HG03097 (cell line): ENCODE data around the gene GJA10.
"Not testable (repeated sequence)": the region's sequence is repeated elsewhere in the genome, so short reads cannot be mapped to it uniquely, and the experiment has no call there.

ENCODE experiments used
- ATAC-seq: cut with Tn5 transposase; IDR thresholded peaks from one replicate; pipeline ENCODE4 v1.9.1; 2021; ENCODE audit not compliant: unreplicated experiment, low FRiP score

Gene GJA10

GRCh38 chr6:89894169-89894568 is at the start of gene GJA10:
TSS of gene GJA10 (plus strand) at chr6:89894469. CDS start at chr6:89894469, 0 bp downstream.
- no peak for ATAC-seq

GRCh38 chr6:89847513-89847912 is 46.8 kb upstream of the GJA10 start:
- not testable (repeated sequence) for ATAC-seq

GRCh38 chr6:89853068-89853467 is 41.2 kb upstream of the GJA10 start:
- no peak for ATAC-seq

DNA sequence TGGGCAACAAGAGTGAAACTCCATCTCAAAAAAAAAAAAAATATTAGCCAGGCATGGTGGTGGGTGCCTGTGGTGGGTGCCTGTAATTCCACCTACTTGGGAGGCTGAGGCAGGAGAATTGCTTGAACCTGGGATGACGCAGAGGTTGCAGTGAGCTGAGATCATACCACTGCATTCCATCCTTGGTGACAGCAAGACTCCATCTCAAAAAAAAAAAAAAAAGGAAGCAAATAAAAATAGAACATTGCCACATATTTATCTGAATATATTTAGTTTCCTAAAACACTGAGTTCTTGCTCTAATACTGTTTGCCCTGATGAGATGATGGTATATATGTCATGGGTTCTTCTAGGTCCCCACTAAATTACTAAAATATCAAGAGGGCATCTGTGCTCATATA is 36.2 kb upstream of the GJA10 start:
- no peak for ATAC-seq

GRCh38 chr6:89859744-89860143 is 34.5 kb upstream of the GJA10 start:
- peak; percentile 39 for ATAC-seq

- peak; percentile 68 for ATAC-seq
Observed at GRCh38 chr6:89862273-89862672, 32.0 kb upstream of the GJA10 start.

DNA sequence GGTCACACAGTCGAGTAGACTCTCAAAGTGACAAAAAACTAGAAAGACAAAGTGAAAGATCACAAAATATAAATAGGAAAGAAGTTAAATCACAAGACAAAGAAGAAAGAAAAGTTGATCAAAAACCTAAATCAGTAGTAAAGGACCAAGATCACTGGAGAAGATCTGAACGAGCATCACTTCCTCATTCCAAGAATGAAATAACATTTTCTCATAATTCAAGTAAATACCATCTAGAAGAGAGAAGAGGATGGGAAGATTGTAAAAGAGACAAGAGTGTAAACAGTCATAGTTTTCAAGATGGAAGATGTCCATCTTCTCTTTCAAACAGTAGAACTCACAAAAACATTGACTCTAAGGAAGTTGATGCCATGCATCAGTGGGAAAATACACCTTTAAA is 31.6 kb upstream of the GJA10 start:
- peak; percentile 23 for ATAC-seq

GRCh38 chr6:89866024-89866678 is 28.1 kb upstream of the GJA10 start:
- ATAC-seq = no peak

DNA sequence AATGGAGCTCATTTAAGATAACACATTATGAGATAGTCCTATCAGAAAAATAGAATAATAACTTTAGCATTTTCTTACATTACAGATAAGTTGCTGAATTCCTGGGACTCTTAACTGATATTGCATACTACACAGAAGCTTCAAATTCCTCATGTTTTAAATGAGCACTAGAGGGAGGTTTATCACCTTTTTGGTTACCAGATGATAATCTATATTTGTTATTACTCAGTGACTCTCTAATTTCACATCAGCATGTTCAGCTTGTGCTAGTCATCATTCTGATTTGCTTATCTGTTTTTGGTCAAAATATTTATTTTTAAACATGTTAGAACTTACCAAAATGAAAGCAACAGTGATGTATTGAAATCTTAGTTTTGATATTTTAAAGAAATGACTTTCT is 20.5 kb upstream of the GJA10 start:
- no peak for ATAC-seq

DNA sequence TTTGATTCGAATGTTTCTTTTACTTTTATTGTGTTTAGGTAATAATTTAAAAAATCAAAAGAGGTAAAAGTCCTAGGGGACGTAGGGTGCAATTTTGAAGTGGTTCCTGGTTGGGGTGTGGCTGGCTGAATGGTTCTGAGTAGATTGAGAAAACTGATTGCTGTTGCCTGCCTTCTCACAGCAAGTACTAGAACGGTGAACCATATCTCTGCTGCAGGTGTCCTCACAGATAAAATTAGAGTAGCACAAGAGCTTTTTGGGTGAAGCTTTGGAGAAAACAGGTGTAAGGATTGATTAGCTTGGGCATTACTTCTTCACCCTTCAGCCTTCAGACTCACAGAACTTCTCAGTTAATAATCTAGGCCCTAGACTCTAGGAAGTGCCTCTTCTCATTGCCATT is 19.8 kb upstream of the GJA10 start:
- ATAC-seq = no peak

DNA sequence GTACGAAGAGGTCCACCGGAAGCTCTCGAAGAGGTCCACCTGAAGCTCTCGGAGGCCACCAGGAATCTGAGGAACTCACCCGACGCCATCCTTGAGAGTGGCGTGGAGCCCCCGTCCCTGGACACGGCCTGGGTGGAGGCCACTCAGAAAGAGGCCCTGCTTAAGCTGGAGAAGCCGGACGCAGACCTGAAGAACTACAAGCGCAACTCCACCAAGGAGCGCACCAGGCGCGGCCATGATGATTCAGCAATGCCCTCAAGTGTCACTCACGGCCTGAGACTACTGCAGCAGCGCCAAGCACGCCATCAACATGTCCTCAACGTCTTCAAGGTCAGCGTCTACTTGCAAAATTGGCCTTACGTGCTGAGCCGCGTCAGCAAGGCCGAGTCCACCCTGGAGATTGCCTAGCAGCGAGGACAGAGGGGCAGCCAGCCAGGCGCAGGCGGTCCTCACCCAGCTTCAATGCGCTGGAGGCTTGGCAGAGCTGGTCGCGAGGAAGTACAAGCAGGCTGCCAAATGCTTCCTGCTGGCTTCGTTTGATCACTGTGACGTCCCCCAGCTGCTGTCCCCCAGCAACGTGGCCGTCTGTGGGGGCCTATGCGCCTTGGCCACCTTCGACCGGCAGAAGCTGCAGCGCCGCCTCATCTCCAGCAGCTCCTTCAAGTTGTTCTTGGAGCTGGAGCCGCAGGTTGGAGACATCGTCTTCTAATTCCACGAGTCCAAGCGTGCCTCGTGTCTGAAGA is 7.7 kb upstream of the GJA10 start:
- no peak for ATAC-seq

DNA sequence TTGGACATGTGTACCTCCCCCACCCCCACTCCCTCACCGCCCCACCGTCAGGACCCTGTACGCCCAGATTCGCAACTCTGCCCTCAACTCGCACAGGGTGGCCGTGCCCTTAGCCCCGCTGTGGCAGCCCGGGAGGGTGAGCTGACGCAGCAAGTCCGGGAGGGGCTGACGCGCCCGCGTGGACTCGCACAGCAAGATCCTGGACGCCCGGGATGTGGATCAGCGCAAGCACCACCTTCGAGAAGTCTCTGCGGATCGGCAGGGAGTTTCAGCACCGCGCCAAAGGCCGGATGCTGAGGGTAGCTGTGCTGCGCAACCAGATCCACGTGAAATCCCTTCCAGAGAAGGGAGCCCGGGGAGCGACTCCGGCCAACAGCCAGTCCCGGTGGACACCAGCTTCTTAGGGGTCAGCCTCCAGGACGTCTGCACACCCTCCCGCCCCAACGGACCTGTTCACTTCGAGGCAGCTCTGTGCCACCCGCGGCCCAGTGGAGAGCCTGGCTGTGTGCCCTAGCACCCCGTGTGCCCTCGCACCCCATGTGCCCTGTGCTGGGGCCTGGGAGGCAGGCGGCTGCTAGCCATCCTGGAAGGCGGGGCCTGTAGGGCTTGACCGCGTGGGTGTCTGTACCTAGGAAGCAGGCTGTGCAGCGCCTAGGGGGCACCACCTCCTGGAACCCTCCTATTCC is 6.7 kb upstream of the GJA10 start:
- ATAC-seq = no peak

GRCh38 chr6:89888138-89888514 is 6.1 kb upstream of the GJA10 start:
- ATAC-seq = no peak

DNA sequence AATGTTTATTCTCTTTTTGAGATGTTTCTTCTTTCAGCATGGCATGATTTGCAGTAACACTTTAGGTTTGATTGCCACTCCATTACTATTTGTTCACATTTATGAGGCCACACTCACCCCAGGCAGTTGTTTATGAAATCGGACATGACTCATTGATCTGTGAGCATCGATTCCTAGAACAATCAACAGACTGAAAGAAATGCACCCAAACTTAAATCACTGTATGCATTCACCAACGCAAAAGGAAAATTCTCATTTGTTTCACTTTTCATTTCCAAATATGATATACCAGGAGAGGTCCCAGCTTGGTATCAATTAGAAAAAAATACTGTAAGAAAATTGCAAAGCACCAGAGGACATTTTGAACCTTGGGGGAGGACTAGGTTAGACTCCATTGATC is 5.4 kb upstream of the GJA10 start:
- ATAC-seq = no peak

DNA sequence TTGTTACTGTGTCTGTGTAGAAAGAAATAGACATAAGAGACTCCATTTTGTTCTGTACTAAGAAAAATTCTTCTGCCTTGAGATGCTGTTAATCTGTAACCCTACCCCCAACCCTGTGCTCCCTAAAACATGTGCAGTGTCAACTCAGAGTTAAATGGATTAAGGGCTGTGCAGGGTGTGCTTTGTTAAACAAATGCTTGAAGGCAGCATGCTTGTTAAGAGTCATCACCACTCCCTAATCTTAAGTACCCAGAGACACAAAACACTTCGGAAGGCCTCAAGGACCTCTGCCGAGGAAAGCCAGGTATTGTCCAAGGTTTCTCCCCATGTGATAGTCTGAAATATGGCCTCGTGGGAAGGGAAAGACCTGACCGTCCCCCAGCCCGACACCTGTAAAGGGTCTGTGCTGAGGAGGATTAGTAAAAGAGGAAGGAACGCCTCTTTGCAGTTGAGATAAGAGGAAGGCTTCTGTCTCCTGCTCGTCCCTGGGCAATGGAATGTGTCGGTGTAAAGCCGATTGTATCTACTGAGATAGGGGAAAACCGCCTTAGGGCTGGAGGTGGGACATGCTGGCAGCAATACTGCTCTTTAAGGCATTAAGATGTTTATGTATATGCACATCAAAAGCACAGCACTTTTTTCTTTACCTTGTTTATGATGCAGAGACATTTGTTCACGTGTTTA is 3.3 kb upstream of the GJA10 start:
- not testable (repeated sequence) for ATAC-seq

GRCh38 chr6:89892577-89892976 is 1.7 kb upstream of the GJA10 start:
- ATAC-seq = not testable (repeated sequence)

GRCh38 chr6:89895276-89895874 is 1.1 kb downstream of the GJA10 start:
- no peak for ATAC-seq

DNA sequence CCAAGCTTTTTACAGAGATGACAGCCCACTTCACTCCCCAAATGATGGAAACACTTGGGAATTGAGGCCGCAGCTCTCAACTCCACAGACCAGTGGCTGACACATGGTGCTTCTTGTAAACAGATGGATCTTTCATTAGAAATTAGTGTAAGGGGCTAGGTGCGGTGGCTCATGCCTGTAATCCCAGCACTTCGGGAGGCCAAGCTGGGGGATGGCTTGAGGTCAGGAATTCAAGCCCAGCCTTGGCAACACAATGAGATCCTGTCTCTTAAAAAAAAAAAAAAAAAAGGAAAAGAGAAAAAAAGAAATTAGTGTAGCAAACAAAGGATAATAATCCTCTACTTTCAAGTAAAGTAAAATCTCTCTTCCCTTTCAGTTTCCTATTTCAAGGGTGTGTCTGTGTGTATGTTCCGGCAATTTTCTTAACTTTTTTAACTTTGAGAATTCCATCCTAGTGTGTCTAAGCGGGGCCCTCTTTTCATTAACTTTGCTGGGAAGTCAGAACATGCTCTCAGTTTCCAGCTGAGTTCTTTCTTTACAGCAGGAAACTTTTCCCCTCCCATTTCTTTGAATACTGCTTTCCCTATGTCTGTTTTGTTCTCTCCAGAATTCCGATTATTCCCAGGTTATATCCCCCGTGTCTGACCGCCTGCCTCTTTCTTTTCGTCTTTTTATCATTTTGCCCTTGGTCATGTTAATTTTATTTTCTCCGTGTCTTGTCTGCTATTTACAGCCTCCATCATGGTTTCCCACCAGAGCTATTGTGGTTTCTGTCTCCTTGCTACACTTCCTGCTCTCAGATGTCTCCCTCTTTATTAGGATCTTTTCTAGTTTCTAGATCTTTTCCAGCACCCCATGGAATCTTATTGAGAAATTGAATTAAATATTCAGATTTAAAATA is 16.0 kb downstream of the GJA10 start:
- ATAC-seq = not testable (repeated sequence)

- no peak for ATAC-seq
Observed at GRCh38 chr6:89910902-89911240, 16.6 kb downstream of the GJA10 start.
